A204.1 (cell line): ENCODE data around the gene CD55.

ENCODE experiments used
- FAIRE-seq: peaks from 2 replicates; lab custom pipeline; 2012; peaks lifted over from hg19 to GRCh38; lab: Jason Lieb, UNC

CD55 gene

DNA sequence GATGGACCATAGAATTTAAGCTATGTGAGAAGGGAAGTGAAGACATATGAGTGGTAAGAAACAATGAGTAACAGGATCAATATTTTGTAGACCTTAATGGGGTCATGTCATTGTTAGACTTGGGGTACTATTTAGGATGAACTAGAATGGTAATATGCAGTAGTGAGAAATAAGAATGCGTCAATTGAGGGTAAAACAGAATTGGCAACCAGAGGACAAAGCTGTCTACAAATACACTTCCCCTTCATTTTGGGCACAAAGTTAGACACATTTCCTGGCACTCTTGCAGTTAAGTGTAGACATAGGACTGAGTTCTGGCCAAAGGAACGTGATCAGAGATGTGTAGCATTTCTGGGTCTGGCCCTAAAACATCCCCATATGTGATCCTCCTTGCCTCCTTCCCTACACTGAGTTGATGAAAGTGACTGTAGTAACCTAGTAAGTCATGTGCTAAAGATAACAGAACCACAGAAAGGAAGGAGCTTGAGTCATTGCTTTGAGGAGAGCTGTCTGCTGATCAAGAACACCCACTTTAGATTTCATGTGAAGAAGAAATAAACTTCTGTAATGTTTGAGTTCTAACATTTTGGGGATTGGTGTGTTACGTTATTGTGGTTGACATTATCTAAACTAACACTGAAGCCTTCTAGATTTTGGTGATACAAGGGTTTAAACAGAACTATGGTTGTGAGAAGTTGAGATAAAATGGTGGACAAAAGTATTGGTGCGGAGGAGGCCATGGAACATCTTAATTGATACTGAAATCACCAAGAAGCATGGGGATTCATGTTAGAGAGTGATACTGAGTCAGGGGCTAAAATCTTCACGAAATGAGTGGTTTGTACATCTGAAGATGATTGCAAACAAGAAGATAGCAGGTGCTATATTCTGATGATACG is 41.7 kb downstream of the CD55 start:
- FAIRE-seq, result no peak

DNA sequence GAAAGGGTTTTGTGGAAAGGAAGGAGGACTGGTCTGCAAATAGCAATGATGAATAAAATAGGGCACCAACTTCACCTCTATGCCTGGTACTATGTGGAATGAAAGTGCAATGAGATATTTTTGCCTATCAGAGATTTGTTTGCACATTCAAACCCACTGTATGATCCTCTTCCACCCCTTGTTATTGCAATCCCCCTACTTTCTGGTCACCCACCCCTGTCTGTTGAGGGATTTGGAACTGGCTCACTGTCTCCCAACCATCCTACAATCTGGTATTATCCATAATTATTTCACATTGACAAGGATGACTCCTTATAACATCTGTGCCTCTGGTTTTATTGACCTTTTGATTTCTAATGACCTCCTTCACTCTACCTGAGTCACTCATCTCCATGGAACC is 42.4 kb downstream of the CD55 start:
- no peak for FAIRE-seq

DNA sequence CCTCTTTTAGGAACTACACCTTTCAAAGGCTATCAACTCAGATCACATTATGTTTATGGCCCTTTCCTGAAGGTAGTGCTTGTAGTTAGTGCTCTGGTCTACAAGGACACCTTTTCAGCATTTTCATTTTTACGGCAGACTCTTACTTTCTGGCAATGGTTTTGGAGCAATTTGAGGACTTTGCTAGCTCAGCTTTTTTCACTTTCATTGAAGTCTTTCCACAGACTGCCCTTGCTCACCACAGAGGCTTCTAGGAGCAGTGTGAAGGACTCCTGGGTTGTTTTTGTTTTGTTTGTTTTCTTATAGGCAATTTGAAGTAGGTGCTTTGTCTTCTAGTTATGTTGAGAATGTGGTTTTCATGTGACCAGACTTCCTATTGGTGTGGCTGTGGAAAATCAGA is 43.1 kb downstream of the CD55 start:
- no peak for FAIRE-seq

DNA sequence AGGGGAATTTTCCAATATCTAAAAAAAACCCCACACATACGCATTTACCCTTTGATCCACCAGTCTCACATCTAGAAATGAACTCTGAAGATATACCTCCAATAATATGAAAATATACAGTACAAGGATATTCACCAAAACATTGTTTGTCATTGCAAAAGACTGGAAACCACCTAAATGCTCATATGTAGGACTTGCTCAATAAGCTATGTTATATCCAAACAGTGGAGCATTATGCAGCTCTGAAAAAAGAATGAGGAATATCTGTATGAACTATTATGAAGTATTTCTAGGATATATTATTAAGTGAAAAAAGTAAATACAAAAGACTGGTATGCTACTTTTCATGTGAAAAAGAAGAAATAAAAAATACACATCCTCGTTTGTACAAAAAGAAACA is 43.6 kb downstream of the CD55 start:
- no peak for FAIRE-seq

DNA sequence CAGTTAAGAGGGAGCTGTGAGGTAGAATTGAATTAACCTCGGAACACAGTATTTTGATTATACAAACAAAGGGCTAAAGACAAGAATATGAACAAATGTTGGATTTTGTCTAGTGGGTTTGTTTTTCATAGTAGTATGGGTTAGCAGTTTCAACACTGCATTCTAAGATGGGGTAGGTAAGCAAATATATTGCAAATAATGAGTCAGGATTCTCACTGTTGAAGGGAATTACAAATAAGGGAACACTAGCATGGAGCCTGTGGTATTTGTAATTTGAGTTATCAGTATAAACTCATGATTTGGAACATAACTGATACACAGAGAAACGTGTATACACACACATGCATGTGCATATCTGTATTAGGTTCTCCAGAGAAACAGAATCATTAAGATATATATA is 44.5 kb downstream of the CD55 start:
- no peak for FAIRE-seq

DNA sequence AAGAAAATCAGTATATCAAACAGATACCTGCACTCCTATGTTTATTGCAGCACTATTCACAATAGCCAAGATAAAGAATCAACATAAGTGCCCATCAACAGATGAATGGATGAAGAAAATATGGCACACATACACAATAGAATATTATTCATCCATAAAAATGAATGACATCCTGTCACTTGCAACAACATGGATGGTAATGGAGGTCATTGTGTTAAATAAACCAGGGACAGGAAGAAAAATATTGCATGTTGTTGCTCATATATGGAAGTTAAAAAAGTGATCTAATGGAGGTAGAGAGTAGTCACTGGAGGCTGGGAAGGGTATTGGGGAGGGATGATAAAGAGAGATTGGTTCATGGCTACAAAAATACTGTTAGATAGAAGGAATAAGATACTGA is 67.2 kb downstream of the CD55 start:
- no peak for FAIRE-seq

DNA sequence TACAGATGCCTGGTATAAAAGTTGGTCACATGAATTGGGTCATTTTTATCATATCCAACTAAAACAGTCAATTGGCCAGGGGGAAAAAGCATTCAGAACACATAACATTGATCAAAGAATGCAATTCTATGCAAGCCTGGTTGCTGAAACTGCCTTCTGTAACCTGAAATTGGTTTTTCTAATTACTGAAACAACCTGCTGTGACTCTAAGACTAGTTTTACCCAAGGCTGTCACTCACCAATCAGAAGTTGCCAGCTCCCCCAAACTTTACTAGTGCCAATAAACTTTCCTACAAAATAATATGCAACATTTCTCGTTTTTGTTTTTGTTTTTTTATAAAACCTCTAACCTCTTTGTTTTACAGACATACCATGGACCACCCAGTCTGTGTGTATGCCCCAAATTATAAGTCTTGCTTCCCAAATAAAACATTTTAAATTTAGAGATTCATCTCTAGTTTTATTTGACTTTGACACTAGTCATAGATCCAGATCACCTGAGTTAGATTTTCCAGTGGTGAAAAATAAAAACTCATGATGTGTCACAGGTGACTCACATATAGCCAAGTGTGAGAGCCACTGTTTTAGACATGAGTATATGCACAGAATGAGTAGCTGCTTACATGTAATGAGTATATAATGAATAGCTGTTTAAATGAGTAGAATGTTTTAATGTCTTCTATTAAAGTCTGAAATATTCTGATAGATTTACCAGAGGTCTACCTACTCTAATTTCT is 68.4 kb downstream of the CD55 start:
- FAIRE-seq, result no peak

DNA sequence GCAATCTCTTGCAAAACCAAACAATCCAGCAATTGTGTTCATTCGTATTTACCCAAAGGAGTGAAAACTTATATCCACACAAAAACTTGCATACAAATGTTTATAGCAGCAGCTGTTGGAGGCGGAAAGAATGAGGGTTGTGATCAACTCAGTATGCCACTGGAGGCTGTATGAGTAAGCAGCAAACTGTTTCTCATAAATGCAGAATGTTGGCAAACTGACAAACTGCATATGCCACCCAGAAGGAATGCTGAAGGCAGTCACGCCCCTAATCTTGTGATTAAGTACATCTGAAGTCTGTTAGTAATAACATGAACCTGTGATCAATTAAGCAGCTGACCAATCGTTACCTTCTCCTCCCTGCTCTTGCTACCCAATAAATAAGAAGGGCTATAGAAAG is 72.1 kb downstream of the CD55 start:
- FAIRE-seq, result no peak

DNA sequence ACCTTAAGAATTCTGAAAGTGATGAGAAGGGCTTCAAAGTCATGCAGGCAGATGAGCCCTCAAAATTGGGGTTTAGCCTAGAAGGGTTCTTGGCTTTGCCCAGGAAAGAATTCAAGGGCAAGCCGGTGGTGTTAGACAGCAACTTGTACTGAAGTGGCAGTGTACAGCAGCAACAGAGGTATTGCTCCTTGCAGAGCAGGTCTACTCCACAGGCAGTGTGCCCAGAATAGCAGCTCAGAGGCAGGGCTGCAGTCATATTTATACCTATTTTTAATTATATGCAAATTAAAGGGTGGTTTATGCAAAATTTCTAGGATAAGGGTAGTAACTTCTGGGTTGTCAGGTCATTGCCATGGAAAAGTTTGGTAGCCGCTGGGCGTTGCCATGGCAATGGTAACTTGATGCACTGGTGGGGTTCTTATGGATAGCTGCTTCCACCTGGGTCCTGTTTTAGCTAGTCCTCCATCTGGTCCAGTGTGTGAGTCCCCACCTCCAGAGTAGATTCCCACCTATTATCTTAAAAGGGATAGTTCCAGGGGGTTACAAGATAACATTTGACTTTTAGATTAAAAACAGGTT is 74.8 kb downstream of the CD55 start:
- no peak for FAIRE-seq

DNA sequence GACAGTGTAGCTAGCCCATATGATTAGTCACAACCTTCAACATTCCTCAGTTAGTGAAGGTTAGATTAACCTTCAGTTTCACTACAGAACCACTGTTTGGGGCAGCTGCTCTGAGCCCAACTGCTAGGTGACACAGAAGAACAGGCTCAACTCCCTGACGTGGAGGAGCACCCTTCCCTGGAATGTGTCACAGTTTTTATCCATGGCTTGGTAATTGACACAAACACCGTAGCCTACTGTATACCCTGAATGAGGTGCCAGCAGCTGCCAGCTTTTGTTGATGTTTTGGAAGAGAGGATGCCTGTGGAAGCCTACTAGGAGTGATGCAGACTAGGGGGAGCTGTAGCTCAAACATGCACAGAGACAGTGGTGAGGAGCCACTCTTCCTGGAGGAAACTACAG is 76.0 kb downstream of the CD55 start:
- FAIRE-seq, result no peak

DNA sequence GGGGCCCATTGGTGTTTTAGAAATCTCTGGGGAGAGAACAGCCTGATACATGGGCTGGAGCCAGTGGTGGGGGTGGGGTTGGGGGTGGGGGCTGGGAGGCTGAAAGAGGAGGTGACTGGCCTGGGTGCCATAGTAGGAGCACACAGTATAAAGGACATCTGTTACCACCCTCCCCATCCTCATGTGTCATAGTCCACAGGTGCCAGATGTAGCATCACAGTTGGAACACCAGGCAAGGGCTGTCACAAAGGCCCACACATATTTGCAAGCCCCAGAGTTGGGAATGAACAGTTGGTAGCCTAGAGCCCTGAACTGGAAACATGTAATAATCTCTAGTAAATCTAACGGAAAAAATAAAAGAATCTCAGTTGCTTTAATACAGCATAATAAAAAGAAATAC is 77.5 kb downstream of the CD55 start:
- FAIRE-seq, result no peak

DNA sequence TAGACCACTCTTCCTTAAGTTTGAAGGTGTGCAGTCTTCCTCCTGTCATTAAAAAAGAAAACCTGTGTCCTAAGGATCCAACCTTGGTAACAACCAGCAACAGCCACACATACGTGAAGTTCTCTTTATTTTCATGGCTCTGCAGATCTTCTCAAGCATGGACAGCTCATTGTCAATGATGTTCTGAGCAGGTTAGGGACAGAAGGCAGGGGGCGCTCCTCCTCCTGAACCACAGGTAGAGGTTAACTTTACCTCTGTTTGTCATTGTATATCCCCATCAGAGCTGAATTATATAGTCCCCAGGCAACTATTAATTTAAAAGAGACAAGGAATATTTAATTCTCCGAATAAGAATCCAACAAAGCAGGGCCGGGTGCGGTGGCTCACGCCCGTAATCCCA is 80.1 kb downstream of the CD55 start:
- no peak for FAIRE-seq

DNA sequence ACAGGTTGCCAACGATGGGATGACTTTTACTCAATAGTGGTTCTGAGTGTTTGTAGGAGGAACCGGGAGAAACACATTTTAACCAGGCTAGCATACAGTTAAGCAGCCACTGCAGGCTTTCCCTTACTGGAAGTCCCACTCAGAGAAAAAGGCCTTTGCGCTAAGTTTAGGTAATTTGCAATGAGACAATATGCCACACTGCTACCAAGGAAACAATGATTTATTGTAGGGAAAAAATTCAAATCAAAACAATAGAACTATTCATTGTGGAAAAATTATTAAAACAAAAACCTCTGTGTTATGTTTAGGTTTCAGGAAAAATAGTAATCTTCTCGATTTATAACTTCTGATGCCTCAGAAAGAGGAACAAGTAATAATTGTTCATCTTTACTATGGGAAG is 81.3 kb downstream of the CD55 start:
- no peak for FAIRE-seq

DNA sequence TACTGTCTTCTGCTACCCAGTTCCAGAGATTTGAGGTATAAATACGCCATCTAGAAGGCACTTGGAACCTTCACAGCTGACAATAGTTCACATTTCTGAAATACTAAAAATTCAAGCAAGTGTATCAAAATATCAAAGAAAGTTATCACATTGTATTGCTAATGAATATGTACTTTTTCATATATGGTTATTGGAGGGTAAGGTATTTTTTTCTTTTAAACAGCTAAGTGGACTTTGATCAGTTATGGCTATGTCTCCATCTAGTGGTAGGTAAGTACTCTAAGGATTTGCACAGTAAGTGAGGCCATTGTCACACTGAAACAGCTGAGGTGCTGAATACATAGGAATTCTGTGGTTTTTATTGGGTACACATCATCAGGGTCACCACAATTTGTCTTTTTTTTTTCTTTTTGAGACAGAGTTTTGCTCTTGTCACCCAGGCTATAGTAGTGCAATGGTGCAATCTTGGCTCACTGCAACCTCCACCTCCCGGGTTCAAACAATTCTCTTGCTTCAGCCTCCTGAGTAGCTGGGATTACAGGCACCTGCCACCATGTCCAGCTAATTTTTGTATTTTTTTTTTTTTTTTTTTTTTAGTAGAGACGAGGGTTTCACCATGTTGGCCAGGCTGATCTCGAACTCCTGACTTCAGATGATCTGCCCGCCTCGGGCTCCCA is 83.5 kb downstream of the CD55 start:
- peak; percentile 84 for FAIRE-seq

DNA sequence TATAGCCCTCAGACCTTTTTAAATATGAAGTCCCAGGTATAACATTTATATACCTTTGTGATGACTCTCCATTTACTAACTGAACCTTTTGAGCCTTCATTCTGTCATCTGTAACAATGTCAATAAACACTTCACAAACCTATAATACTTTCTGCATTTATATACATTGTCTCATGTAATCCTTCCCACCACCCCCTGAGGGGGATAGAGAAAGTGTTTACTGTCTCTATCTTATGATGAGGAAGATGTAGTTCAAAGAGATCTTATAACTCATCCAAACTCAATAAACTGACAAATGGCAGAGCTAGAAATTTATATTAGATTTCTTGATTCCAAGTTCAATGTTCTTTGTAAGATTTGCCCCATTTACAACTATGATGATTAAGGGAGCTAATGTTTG is 84.3 kb downstream of the CD55 start:
- no peak for FAIRE-seq

DNA sequence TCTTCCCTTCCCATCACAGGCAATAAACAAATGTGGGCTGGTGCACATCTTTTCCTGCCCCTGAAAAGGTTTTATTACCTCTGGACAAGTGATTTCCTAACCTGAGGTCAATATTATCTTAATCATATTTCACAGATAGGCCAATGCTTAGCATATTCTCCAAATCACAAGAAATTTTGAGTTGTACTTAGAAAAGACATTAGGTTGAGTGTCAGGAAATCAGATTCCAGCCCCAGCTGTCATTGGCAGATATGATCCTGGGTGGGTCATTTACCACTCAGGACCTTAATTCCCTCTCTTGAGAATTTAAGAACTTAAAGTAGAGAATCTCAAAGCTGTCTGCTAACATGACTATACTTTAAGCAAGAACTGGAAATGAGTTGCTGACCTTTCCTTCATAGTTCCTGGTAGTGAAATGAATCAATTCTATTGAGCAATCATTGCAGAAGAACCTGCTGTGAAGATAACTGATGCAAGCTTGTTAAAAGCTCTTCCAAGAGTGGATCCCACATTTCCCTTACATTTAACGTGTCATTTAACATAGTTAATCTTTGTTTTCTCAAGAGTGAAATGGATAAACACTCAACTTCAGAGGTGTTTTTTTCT is 86.3 kb downstream of the CD55 start:
- no peak for FAIRE-seq
